Lower leg skin (tissue), 4 donors: ENCODE measurements around the gene CFD. TPM values are rescaled to one million over a fixed set of nuclear protein-coding genes. Genes with fewer than 3 reads are reported as not detected.
"Not testable (repeated sequence)": the region's sequence is repeated elsewhere in the genome, so short reads cannot be mapped to it uniquely, and the experiment has no call there.

Experiments used
- DNase-seq, 2 donors: peaks; one replicate each; pipeline ENCODE4 v3.0.0-alpha.2; 2019; ENCODE audit warnings: low spot score in 2 of 2
- H3K4me3 ChIP-seq: fragments of 200-600 bp; sonication (generic); 2 replicates; pipeline ENCODE4 v1.5.1; 2017; ENCODE audit warnings: mild to moderate bottlenecking, low read depth; ENCODE audit not compliant: poor library complexity, severe bottlenecking
- POLR2A ChIP-seq, 2 donors: fragments of 450-650 bp; IDR thresholded peaks; one replicate each; pipeline ENCODE4 v1.6.1; 2016 to 2017; ENCODE audit warnings: antibody characterized with exemption in 2 of 2, mild to moderate bottlenecking in 1 of 2, moderate library complexity in 1 of 2
- WGBS, 2 donors: methylation state at CpG; one replicate each; pipeline ENCODE4 v1.1.5; 2018; 5-methylcytosine and 5-hydroxymethylcytosine counted together
- intact Hi-C: fragments of 100-400 bp; cut with DNase I; formaldehyde crosslinking; loops from one replicate; pipeline ENCODE4 v1.15.0; 2023; ENCODE audit warnings: low total_unique reads
- total RNA-seq, 4 donors: library from RNA; depleted of rRNA; stranded (reverse); fragments of >200 nt; gene quantifications; one replicate each; pipeline ENCODE4 v1.1.0, GENCODE V29; 2016
- TF ChIP-seq, protein P1 (sequence below), 3 donors: fragments of 450-650 bp; IDR thresholded peaks; one replicate each; pipeline ENCODE4 v1.5.1; 2016; ENCODE audit warnings: antibody characterized with exemption in 3 of 3, mild to moderate bottlenecking in 3 of 3, moderate library complexity in 2 of 3

Gene CFD
- total RNA-seq, 4 donors from 2014 or later, result 263 to 871 (median 364) TPM

- no peak overlapping the region for H3K4me3 ChIP-seq
- no peak for DNase-seq
- WGBS, 2 donors, result 84 to 92% methylated on average over 18 of the region's 18 CpGs
- TF ChIP-seq, protein P1, sequence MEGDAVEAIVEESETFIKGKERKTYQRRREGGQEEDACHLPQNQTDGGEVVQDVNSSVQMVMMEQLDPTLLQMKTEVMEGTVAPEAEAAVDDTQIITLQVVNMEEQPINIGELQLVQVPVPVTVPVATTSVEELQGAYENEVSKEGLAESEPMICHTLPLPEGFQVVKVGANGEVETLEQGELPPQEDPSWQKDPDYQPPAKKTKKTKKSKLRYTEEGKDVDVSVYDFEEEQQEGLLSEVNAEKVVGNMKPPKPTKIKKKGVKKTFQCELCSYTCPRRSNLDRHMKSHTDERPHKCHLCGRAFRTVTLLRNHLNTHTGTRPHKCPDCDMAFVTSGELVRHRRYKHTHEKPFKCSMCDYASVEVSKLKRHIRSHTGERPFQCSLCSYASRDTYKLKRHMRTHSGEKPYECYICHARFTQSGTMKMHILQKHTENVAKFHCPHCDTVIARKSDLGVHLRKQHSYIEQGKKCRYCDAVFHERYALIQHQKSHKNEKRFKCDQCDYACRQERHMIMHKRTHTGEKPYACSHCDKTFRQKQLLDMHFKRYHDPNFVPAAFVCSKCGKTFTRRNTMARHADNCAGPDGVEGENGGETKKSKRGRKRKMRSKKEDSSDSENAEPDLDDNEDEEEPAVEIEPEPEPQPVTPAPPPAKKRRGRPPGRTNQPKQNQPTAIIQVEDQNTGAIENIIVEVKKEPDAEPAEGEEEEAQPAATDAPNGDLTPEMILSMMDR (IDR thresholded peaks at IDR 0.05), result no peak
- no peak for TF ChIP-seq POLR2A (IDR thresholded peaks at IDR 0.05)
- intact Hi-C loops, result no loop called here
These were observed 31.4 kb downstream of the CFD start for GRCh38 chr19:890831-891230.

- 61 to 63% methylated on average over 31 to 46 of the region's 50 CpGs for WGBS, 2 donors
- DNase-seq, intact Hi-C loops, H3K4me3 ChIP-seq: not testable (repeated sequence)
These were observed 32.1 kb downstream of the CFD start for GRCh38 chr19:891421-892200.

DNA sequence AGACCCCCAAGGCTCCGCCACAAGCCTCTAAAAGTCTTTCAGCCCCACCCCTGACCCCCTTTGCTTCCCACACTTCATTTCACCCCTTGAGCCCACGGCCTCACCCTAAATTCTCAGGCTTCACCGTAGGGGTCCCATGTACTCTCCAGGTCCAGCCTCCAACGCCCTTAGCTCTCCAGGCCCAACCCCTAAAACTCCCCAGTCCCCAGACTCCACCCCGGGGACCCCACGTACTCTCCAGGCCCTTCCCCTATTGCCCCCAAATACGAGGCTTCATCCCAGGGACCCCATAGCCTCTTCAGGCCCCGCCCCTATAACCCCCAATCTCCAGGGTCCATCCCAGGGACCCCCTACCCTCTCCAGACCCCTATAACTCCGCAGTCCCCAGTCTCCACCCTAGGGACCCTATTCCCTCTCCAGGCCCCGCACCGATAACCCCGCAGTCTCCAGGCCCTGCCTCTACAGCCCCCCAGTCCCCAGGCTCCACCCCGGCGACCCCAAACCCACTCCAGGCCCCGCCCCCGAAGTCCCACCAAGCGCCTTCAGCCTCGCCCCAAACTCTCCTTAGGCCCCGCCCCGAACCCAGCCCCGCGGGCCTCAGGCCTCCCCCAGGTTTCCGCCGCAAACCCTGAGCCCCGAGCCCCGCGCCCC, 32.9 kb downstream of the CFD start:
- no peak for DNase-seq
- 4 to 6% methylated on average over 20 to 22 of the region's 27 CpGs for WGBS, 2 donors
- intact Hi-C loops, result no loop called here
- H3K4me3 ChIP-seq, result peak overlapping the region; percentile 87
- TF ChIP-seq, protein P1 (IDR thresholded peaks at IDR 0.05), result no peak
- TF ChIP-seq POLR2A (IDR thresholded peaks at IDR 0.05), result no peak

DNA sequence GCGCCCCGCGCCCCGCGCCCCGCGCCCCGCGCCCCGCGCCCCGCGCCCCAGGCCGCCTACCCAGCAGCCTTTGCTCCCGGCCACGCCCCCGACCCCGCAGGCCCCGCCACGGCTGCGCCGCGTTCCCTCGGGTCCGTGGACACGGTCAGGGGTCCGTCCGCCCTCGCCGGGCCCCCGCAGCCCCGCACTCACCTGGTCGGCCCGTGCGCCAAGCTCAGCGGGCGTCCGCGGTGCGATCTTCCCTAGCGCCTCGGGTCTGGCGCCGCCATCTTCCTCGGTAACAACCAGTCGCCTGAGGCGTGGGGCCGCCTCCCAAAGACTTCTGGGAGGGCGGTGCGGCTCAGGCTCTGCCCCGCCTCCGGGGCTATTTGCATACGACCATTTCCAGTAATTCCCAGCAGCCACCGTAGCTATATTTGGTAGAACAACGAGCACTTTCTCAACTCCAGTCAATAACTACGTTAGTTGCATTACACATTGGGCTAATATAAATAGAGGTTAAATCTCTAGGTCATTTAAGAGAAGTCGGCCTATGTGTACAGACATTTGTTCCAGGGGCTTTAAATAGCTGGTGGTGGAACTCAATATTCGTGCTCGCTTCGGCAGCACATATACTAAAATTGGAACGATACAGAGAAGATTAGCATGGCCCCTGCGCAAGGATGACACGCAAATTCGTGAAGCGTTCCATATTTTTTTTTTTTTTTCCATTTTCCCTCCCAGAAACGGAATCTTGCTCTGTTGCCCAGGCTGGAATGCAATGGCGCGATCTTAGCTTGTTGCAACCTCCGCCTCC, 33.6 kb downstream of the CFD start, which contains the start of the genes MED16 and RNU6-9:
Gene MED16, minus strand, starts transcription at position 294 of the 796 bp plus-strand sequence. CDS start 2,056 bp downstream, outside the sequence.
Gene RNU6-9, plus strand, starts transcription at position 591 of the 796 bp plus-strand sequence.
- peak; percentile 92 to 98 for DNase-seq
- WGBS, 2 donors, result 1% methylated on average over 28 to 61 of the region's 69 CpGs
- intact Hi-C loops, result no loop called here
- TF ChIP-seq POLR2A (IDR thresholded peaks at IDR 0.05), result no peak
- TF ChIP-seq, protein P1 (IDR thresholded peaks at IDR 0.05), result no peak
- peak within 1 kb of the TSS; percentile 87 for H3K4me3 ChIP-seq

GRCh38 chr19:896434-896833, 37.0 kb downstream of the CFD start:
- 94 to 95% methylated on average over 10 of the region's 10 CpGs for WGBS, 2 donors
- no peak for DNase-seq
- H3K4me3 ChIP-seq, result no peak overlapping the region
- TF ChIP-seq, protein P1 (IDR thresholded peaks at IDR 0.05), result no peak
- TF ChIP-seq POLR2A (IDR thresholded peaks at IDR 0.05), result no peak
- intact Hi-C loops, result no loop called here

DNA sequence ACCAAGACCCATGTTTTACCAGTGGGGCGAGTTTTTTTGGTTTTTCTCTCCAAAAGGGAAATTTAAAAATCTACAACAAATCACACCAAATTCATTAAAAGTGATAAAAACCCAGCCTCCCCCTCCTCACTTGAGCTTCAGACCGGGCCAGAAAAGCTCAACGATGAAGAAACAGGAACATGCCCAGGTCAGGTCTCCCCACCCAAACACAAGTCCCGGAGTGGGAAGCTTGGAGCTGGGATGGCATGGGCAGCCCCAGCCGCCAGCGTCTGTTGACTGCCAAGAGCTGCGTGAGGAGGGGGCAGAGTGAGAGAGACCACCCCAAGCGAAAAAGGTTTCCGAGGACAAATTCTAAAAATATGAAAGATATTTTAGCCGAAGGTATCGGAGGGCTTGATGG, 37.5 kb downstream of the CFD start:
- WGBS, 2 donors, result 84 to 95% methylated on average over 11 of the region's 11 CpGs
- intact Hi-C loops, result no loop called here
- H3K4me3 ChIP-seq, result no peak overlapping the region
- no peak for DNase-seq
- TF ChIP-seq POLR2A (IDR thresholded peaks at IDR 0.05), result no peak
- TF ChIP-seq, protein P1 (IDR thresholded peaks at IDR 0.05), result no peak
